Measurements from ENCODE around the gene TSKU. TPM values are rescaled to one million over a fixed set of nuclear protein-coding genes. Genes with fewer than 3 reads are reported as not detected.
A peak's percentile ranks its signal among the peaks of the same experiment; 100 is the strongest.

TSKU gene
- total RNA-seq, 1 donor from 2014 or later = 84.0 TPM

- DNase-seq (ENCODE audit: extremely low spot score, unreplicated experiment) = no peak
Observed at GRCh38 chr11:76768088-76768908, 14.9 kb upstream of the TSKU start.

DNA sequence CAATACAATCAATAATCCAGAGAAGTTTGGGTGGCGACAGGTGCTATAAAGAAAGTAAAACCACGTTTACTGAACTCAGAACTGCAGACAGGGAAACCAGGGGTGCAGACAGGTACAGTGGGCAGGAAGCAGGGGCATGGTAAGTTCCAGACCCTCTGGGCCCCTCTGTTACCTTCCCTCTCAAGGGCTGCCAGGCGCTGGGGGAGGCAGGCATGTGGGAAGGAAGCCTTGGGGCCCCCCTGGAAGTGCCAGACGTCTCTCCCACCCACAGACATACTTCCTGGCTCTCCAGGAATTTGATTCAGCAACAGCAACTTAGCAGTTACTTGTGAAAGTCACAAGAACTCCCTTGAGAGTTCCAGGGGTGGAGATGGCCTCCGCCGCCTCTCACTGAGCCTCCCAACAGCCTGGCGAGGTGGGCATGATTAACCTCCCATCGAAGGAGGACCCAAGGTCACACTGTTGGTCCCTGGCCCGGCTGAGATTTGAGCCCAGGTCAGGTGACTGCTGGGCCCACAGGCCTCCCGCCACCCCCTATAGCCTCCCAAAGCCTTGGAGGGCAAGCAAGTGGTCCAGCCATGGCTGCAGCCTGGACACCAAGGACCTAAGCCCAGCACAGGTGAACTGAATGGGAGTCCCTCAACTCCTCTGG is 14.1 kb upstream of the TSKU start:
- no peak for DNase-seq (ENCODE audit: extremely low spot score, unreplicated experiment)
- peak overlapping the region; percentile 77 for H3K27ac Mint-ChIP-seq (ENCODE audit: unreplicated experiment)
- TF ChIP-seq CTCF (IDR thresholded peaks at IDR 0.05) = no peak
- H3K4me3 Mint-ChIP-seq (ENCODE audit: unreplicated experiment) = no peak overlapping the region
- H3K4me1 Mint-ChIP-seq (ENCODE audit: unreplicated experiment) = peaks cover 73% of the 10 kb centered on the region
- H3K27me3 Mint-ChIP-seq (ENCODE audit: unreplicated experiment) = no peaks in the 10 kb centered on the region
- H3K9me3 Mint-ChIP-seq (ENCODE audit: unreplicated experiment) = no peaks in the 10 kb centered on the region
- no peaks in the 10 kb centered on the region for H3K36me3 Mint-ChIP-seq (ENCODE audit: unreplicated experiment)

More at GRCh38 chr11:76768088-76768908, 14.9 kb upstream of the TSKU start:
- peak overlapping the region; percentile 77 for H3K27ac Mint-ChIP-seq (ENCODE audit: unreplicated experiment)
- H3K9me3 Mint-ChIP-seq (ENCODE audit: unreplicated experiment) = no peaks in the 10 kb centered on the region
- H3K4me1 Mint-ChIP-seq (ENCODE audit: unreplicated experiment) = peaks cover 74% of the 10 kb centered on the region
- peak overlapping the region; percentile 6 for H3K4me3 Mint-ChIP-seq (ENCODE audit: unreplicated experiment)
- no peaks in the 10 kb centered on the region for H3K27me3 Mint-ChIP-seq (ENCODE audit: unreplicated experiment)
- no peaks in the 10 kb centered on the region for H3K36me3 Mint-ChIP-seq (ENCODE audit: unreplicated experiment)
- TF ChIP-seq CTCF (IDR thresholded peaks at IDR 0.05) = no peak

DNA sequence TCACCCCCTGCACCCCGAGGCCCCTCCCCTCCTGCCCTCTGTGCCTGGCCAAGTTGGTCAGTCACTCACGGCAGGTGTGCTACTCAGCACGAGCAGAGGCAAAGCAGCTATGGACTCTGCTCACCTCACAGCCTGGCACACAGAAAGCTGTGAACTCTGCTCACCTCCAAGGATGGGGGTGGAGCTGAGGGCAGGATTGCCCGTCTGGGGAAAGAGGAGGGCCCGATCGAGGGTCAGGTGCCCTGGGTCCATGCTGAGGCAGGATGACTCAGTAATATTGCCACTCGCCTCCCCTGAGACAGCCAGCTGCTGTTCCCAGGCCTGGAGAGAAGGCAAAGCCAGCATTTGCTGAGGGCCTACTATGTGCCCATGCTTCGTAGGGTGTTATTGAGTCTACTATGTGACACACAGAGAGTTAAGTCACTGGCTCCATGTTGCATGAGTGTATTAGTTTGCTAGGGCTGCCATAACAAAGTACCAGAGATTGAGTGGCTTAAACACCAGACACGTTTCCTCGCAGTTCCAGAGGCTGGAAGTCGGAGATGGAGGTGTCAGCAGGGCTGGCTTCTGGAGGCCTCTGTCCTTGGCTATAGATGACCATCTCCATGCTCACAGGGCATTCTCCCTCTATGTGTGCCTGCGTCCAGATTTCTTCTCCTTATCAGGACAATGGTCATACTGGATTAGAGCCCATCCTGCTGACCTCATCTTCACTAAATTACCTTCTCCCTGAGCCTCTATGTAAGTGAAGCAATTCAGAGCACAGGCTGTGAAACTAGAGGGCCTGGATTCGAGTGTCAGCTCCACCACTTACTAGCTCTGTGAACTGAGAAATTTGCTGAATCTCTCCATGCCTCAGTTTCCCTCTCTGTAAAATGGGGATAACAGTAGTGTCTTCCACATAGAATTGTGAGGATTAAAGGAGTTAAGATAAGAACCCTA is 13.2 kb upstream of the TSKU start:
- no peaks in the 10 kb centered on the region for H3K9me3 Mint-ChIP-seq (ENCODE audit: unreplicated experiment)
- no peak for TF ChIP-seq CTCF (IDR thresholded peaks at IDR 0.05)
- H3K36me3 Mint-ChIP-seq (ENCODE audit: unreplicated experiment) = no peaks in the 10 kb centered on the region
- H3K27ac Mint-ChIP-seq (ENCODE audit: unreplicated experiment) = peak overlapping the region; percentile 95
- H3K4me3 Mint-ChIP-seq (ENCODE audit: unreplicated experiment) = peak overlapping the region; percentile 52
- H3K4me1 Mint-ChIP-seq (ENCODE audit: unreplicated experiment) = peaks cover 68% of the 10 kb centered on the region
- H3K27me3 Mint-ChIP-seq (ENCODE audit: unreplicated experiment) = no peaks in the 10 kb centered on the region
- DNase-seq (ENCODE audit: extremely low spot score, unreplicated experiment) = no peak

DNA sequence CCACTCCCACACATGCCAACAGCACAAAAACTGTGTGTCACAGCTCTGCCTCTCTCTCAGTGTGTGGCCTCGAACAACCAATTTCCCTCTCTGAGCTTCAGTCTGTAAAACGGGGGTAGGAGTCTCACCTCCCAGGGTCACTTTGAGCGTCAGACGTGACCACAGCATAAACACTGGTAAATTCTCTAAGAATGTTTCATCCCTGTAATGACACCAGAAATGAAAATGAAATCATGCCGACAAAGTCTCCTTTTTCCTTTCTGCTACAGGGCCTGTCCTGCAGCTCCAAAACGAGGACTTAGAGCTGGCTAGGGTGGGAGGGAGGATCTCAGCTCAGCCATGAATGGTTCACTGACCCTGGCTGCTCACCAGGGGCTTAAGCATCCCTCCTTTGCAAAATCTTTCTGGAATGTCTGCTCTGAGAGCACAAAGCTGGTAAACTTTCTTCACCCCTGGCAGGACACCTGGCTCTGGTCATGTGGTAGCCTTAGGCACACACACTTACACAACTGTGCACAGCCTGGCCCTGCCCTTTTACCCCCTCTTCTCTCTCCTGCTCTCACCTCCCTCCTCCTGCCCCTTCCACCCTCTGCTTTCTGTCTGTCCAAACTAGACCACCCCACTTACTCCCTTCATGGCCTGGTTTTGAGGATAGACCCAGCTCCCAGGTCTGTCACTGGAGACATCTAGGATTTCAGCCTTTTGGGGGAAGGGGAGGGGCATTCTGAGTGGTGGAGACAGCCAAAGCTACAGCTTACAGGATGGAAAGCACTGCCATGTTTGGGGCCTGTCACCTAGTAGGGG is 12.3 kb upstream of the TSKU start:
- Mint-ChIP-seq H3K4me1 (ENCODE audit: unreplicated experiment) (peaks cover 67% of the 10 kb centered on the region), H3K9me3 (ENCODE audit: unreplicated experiment) (peaks cover under 1% of the 10 kb centered on the region), H3K27me3 (ENCODE audit: unreplicated experiment) (no peaks in the 10 kb centered on the region), H3K4me3 (ENCODE audit: unreplicated experiment) (peak overlapping the region; percentile 52), H3K36me3 (ENCODE audit: unreplicated experiment) (no peaks in the 10 kb centered on the region), H3K27ac (ENCODE audit: unreplicated experiment) (peak overlapping the region; percentile 95)
- TF ChIP-seq CTCF (IDR thresholded peaks at IDR 0.05) = no peak
- DNase-seq (ENCODE audit: extremely low spot score, unreplicated experiment) = no peak

All from osteocyte (in vitro differentiated cells).